ENCODE results near the gene RAP2B.
"Not testable (repeated sequence)": the region's sequence is repeated elsewhere in the genome, so short reads cannot be mapped to it uniquely, and the experiment has no call there.

RAP2B gene

GRCh38 chr3:153160451-153161137 is 1.4 kb upstream of the RAP2B start:
- peak; percentile 69 for DNase-seq

- peak; percentile 87 for DNase-seq
Observed at GRCh38 chr3:153161138-153161713, 800 bp upstream of the RAP2B start.

- peak; percentile 18 for DNase-seq
Observed at GRCh38 chr3:153162513-153163392, 727 bp downstream of the RAP2B start.

GRCh38 chr3:153163393-153163724 is 1.3 kb downstream of the RAP2B start:
- DNase-seq = no peak

GRCh38 chr3:153163756-153164550 is 1.9 kb downstream of the RAP2B start:
- no peak for DNase-seq

GRCh38 chr3:153165261-153165681 is 3.2 kb downstream of the RAP2B start:
- DNase-seq = no peak

- peak; percentile 27 for DNase-seq
Observed at GRCh38 chr3:153166206-153166605, 4.2 kb downstream of the RAP2B start.

- no peak for DNase-seq
Observed at GRCh38 chr3:153166796-153167195, 4.8 kb downstream of the RAP2B start.

GRCh38 chr3:153169793-153170383 is 7.9 kb downstream of the RAP2B start:
- no peak for DNase-seq

GRCh38 chr3:153171256-153171655 is 9.2 kb downstream of the RAP2B start:
- DNase-seq = no peak

GRCh38 chr3:153171918-153172317 is 9.9 kb downstream of the RAP2B start:
- no peak for DNase-seq

GRCh38 chr3:153172796-153173757 is 11.1 kb downstream of the RAP2B start:
- no peak for DNase-seq

GRCh38 chr3:153173758-153174516 is 11.9 kb downstream of the RAP2B start:
- DNase-seq = no peak

- DNase-seq = no peak
Observed at GRCh38 chr3:153176197-153176596, 14.2 kb downstream of the RAP2B start.

- DNase-seq = no peak
Observed at GRCh38 chr3:153180860-153181372, 18.9 kb downstream of the RAP2B start.

GRCh38 chr3:153182501-153183293 is 20.7 kb downstream of the RAP2B start:
- DNase-seq = no peak

GRCh38 chr3:153190923-153191322 is 28.9 kb downstream of the RAP2B start:
- DNase-seq = no peak

- no peak for DNase-seq
Observed at GRCh38 chr3:153192327-153192726, 30.3 kb downstream of the RAP2B start.

- not testable (repeated sequence) for DNase-seq
Observed at GRCh38 chr3:153193786-153194476, 31.9 kb downstream of the RAP2B start.

All from effector CD4-positive, alpha-beta T cell (primary cell).